NCI-H128 (cell line): Measurements from ENCODE around the gene CACNB3.
"Not testable (repeated sequence)": the region's sequence is repeated elsewhere in the genome, so short reads cannot be mapped to it uniquely, and the experiment has no call there.

Source experiments
- DNase-seq: peaks from one replicate; lab custom pipeline; 2025; ENCODE audit not compliant: unreplicated experiment; lab: John Stamatoyannopoulos, UW

The CACNB3 gene

DNA sequence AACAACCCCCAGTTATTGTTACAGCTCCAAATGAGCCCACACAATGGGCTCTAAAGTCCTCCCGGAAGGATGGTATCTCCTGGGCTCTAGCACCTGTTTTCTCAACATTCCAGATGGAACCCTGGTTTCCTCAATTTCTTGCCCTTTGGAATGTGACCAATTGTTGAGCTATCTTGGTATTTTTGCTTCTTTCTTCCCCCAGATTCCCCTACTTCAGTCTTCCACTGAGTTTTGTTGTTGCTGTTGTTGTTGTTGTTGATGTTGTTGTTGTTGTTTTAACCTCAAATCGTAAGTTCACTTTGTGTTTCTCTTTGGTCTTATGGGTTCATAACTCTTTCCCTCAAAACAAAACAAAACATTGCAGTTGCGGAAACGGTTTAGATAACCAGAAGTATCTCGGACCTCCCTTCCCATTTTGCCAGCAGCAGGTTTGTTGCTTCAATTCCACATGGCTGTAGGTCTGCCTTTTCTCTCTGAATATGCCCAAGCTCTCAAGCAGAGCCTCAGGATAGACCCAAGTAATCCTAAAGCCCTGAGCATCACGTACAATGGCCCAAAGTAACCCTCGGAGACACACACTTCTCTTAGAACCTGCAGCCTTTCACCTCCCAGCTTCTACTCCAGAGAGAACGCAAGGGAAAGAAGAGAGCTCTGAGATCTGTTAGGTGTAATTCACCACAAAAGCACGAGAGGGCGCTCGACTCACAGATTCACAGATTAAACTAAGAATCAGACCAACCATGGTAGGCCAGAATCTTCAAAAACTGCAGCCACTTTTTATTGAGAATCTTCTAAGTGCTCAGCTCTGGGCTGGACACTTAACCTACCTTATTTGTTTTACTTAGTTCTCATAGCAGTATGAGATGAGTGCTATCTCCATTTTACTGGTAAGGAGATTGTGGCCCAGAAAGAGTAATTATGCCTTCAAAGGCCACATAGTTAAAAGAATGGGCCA, 34.7 kb downstream of the CACNB3 start:
- peak; percentile 96 for DNase-seq

DNA sequence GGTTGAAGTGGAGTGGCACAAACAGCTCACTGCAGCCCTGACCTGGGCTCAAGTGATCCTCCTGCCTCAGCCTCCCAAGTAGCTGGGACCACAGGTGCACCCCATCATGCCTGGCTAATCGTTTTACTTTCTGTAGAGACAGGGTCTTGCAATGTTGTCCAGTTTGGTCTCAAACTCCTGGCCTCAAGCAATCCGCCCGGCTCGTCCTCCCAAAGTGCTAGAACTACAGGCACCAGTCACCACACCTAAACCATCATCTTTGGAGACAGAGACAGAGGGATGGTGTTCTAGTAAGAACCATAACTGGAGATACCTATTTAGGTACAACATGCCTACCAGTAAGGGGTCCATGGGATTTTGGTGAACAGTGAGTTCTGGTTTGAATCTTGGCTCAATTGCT, 36.2 kb downstream of the CACNB3 start:
- DNase-seq, result no peak

DNA sequence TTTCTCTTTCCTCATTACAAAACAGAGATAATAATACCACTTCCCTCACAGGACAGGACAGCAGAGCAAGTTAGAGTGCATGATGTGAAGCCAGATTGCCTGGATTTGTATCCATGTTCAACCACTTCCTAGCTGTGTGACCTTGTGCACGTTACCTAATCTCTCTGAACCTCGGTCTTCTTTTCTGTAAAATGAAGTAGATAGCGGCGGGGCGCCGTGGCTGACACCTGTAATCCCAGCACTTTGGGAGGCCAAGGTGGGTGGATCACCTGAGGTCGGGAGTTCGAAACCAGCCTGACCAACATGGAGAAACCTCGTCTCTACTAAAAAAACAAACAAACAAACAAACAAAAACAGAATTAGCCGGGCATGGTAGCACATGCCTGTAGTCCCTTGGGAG, 36.6 kb downstream of the CACNB3 start:
- DNase-seq, result not testable (repeated sequence)

GRCh38 chr12:48856379-48856778, 38.1 kb downstream of the CACNB3 start:
- DNase-seq, result no peak

DNA sequence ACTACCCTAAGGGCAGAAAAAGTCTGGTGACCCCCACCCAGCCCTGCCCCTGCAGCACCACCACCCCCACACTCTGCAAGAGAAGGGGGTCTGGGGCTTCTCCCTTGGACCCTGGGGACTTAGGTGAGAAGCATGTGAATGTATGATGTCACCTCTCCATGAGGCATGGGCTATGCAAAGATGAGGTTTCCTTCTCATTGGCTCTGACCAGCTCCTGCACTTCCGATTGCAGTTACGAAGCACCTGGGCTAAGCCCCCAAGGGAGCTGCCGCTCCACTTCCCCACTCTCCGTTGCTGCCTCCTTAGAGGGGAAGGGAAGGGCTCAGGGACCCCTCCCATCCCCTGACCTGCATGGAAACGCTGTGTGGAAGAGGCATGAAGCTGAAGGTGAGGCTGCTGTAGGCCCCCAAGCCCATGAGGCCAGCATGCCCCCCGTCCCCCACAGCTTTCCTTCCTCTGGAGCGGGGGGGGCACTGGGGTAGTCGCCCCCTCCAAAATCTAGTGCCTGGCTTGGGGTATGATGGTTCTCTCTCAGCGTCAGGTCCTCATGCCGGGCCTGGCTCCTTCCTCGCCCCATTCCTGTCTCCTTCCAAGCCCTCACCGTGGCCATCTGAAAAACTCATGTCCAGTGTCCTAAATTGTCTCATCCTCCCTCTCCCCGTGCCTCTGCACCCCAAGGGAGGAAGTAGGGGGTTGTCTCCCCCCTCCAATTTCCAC, 39.1 kb downstream of the CACNB3 start:
- DNase-seq, result no peak

- DNase-seq, result no peak
Measured at GRCh38 chr12:48858043-48858442, 39.7 kb downstream of the CACNB3 start.

- DNase-seq, result no peak
Measured at GRCh38 chr12:48859607-48860006, 41.3 kb downstream of the CACNB3 start.

DNA sequence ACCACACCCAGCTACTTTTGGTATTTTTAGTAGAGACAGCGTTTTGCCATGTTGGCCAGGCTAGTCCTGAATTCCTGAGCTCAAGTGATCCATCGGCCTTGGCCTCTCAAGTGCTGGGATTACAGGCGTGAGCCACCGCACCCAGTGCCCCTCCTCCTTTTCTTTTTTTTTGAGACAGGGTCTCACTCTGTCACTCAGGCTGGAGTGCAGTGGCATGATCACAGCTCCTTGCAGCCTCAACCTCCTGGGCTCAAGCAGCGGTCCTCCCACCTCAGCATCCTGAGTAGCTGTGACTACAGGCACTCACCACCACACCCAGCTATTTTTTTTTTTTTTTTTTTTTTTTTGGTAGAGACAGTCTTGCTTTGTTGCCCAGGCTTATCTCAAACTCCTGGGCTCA, 41.9 kb downstream of the CACNB3 start:
- not testable (repeated sequence) for DNase-seq

DNA sequence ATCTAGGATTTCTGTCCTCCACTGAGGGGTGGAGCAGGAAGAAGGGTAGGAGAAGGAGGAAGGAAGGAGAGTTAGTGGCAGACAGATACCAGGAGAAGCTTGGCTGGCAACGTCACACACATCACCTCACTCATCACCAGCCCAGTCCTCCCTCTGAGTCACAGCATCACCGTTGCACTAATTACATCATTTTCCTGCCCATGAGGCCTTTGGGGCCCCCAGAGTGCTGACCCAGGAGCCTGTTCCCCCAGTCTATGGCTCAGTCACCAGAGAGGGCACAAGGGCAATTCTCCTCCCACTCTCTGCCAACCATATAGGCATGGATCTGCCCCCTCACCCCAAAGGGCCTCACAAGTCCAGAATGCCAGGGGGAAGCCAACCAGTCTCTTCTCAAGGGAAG, 42.8 kb downstream of the CACNB3 start:
- no peak for DNase-seq

GRCh38 chr12:48862760-48863159, 44.5 kb downstream of the CACNB3 start:
- DNase-seq, result no peak

DNA sequence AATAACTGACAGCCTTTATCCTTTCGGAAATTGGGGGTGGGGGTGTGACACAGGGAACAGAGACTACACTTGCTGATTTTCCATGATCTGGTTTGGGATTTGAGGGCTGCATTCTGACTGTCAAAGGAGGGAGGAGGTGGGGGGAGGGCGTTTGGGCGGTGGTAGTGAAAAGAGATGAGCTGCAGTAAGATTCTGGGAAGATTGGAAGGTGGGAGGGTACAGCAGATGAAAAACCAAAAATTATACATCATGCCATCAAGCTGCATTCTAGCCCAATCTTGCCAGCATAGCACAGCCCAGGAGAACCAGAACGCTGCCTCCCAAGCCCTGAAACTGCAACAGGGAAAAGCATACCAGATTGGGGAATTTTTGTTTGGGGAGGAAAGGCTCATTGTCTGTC, 45.0 kb downstream of the CACNB3 start:
- DNase-seq, result no peak

DNA sequence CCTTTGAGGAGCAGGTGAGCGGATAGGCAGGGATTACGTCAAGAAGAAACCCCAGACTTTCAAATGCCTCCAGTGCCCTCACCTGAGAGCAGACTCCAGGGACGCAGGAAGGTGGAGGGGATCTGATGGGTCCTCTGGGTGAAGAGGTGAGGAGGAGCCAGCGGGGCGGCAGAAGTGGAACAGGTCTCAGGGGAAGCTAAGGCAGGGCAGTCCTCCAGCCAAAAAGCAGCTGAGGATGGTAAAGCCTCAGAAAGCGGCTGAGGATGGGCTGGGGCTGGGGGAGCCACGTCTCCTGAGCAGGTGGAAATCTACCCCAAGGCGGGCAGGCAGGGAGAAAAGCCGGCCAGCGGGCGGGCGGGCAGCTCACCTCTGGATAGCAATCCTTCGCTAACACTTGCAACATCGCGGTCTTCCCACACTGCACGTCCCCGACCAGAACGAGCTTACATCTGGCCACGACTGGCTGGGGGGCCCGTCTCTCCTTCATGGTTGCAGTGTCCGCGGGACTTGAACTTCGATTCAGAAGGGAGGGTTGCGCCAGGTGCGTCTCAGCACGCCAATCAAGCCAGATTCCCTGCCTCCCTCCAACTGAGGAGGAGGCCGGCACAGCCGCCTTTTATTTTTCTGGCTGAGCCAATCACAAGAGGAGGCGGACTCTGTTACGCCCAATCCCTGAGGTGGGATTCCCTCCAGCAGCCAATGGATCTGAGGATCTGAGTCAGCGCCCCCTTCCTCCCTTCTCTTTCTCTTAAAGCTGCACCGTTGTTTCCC, 47.2 kb downstream of the CACNB3 start, which contains the start of gene RND1:
Gene RND1, minus strand, starts transcription at position 590 of the 771 bp plus-strand sequence. Its CDS starts 103 bp downstream, at position 487.
- DNase-seq, result peak; percentile 91

- DNase-seq, result no peak
Measured at GRCh38 chr12:48866052-48866711, 47.9 kb downstream of the CACNB3 start.

GRCh38 chr12:48868451-48868850, 50.2 kb downstream of the CACNB3 start:
- DNase-seq, result no peak

- DNase-seq, result no peak
Measured at GRCh38 chr12:48869191-48869590, 50.9 kb downstream of the CACNB3 start.

GRCh38 chr12:48873096-48873495, 54.8 kb downstream of the CACNB3 start:
- DNase-seq, result no peak

- DNase-seq, result not testable (repeated sequence)
Measured at GRCh38 chr12:48873534-48873933, 55.2 kb downstream of the CACNB3 start.

GRCh38 chr12:48875944-48876515, 57.7 kb downstream of the CACNB3 start:
- DNase-seq, result no peak
